ENCODE results near the gene SNCAIP.

- no peak for TF ChIP-seq CTCF (IDR thresholded peaks at IDR 0.05)
- no peak for TF ChIP-seq POLR2A (IDR thresholded peaks at IDR 0.05)
Observed at GRCh38 chr5:122332599-122333555, 20.8 kb downstream of the SNCAIP start.
